Measurements from ENCODE around the gene DENND1B. TPM values are rescaled to one million over a fixed set of nuclear protein-coding genes. Genes with fewer than 3 reads are reported as not detected.

The DENND1B gene
- polyA plus RNA-seq, 1 donor (not counting 4 experiments of a cell fraction or from before 2014, with no cell fraction given): 7.6 TPM

GRCh38 chr1:197677313-197677712 lies 98.0 kb downstream of the DENND1B start:
- Histone ChIP-seq H3K4me3 (ENCODE audit: control insufficient read depth in 2 of 3, extremely low read depth in 1 of 3, insufficient read depth in 2 of 3, low read depth in 1 of 3, low read length in 3 of 3) (no peak overlapping the region), H2AFZ (ENCODE audit: control insufficient read depth, low read length) (no peak overlapping the region), H3K27me3 (ENCODE audit: control insufficient read depth, extremely low read depth, insufficient read depth, low read length) (no peaks in the 10 kb centered on the region), H4K20me1 (ENCODE audit: control insufficient read depth, extremely low read depth, insufficient read depth, low read length) (no peaks in the 10 kb centered on the region), H3K79me2 (ENCODE audit: control insufficient read depth, insufficient read depth, low read length) (no peaks in the 10 kb centered on the region), H3K9ac (ENCODE audit: control insufficient read depth, extremely low read depth, insufficient read depth, low read length) (no peak overlapping the region), H3K9me1 (ENCODE audit: control insufficient read depth, extremely low read depth, insufficient read depth, low read length) (no peaks in the 10 kb centered on the region), H3K27ac (ENCODE audit: control insufficient read depth, insufficient read depth, low read length) (no peak overlapping the region), H3K4me1 (ENCODE audit: control insufficient read depth, extremely low read depth, insufficient read depth, low read length) (peaks cover 3% of the 10 kb centered on the region), H3K36me3 (ENCODE audit: control insufficient read depth in 2 of 2, extremely low read depth in 1 of 2, insufficient read depth in 2 of 2, low read length in 2 of 2) (no peaks in the 10 kb centered on the region), H3K9me3 (ENCODE audit: control insufficient read depth, low read depth, low read length) (no peaks in the 10 kb centered on the region), H3K4me2 (ENCODE audit: control insufficient read depth, extremely low read depth, insufficient read depth, low read depth, low read length) (no peak overlapping the region)
- no peak for DNase-seq (ENCODE audit: low read depth, low spot score)
- dilution Hi-C loops (cut with MboI; ENCODE audit: extremely low pct_ligation_motif_present, low sequenced_read_pairs): no loop called here
- FAIRE-seq: no peak
- TF ChIP-seq, protein P1, sequence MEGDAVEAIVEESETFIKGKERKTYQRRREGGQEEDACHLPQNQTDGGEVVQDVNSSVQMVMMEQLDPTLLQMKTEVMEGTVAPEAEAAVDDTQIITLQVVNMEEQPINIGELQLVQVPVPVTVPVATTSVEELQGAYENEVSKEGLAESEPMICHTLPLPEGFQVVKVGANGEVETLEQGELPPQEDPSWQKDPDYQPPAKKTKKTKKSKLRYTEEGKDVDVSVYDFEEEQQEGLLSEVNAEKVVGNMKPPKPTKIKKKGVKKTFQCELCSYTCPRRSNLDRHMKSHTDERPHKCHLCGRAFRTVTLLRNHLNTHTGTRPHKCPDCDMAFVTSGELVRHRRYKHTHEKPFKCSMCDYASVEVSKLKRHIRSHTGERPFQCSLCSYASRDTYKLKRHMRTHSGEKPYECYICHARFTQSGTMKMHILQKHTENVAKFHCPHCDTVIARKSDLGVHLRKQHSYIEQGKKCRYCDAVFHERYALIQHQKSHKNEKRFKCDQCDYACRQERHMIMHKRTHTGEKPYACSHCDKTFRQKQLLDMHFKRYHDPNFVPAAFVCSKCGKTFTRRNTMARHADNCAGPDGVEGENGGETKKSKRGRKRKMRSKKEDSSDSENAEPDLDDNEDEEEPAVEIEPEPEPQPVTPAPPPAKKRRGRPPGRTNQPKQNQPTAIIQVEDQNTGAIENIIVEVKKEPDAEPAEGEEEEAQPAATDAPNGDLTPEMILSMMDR (optimal IDR thresholded peaks at IDR 0.05 in 1 of 3, IDR thresholded peaks at IDR 0.05 in 1 of 3, conservative IDR thresholded peaks at IDR 0.05 in 1 of 3; ENCODE audit: extremely low read depth in 1 of 3, insufficient read depth in 2 of 3, low read length in 3 of 3): no peak

GRCh38 chr1:197675583-197676208 lies 99.6 kb downstream of the DENND1B start:
- H2AFZ ChIP-seq (ENCODE audit: control insufficient read depth, low read length): no peak overlapping the region
- H3K4me3 ChIP-seq (ENCODE audit: control insufficient read depth in 2 of 3, extremely low read depth in 1 of 3, insufficient read depth in 2 of 3, low read depth in 1 of 3, low read length in 3 of 3): peak overlapping the region in 2 of 3 experiments; percentile 3 to 28
- peak overlapping the region; percentile 71 for H3K4me2 ChIP-seq (ENCODE audit: control insufficient read depth, extremely low read depth, insufficient read depth, low read depth, low read length)
- no peaks in the 10 kb centered on the region for H3K9me3 ChIP-seq (ENCODE audit: control insufficient read depth, low read depth, low read length)
- H3K79me2 ChIP-seq (ENCODE audit: control insufficient read depth, insufficient read depth, low read length): no peaks in the 10 kb centered on the region
- H3K9me1 ChIP-seq (ENCODE audit: control insufficient read depth, extremely low read depth, insufficient read depth, low read length): no peaks in the 10 kb centered on the region
- H3K27ac ChIP-seq (ENCODE audit: control insufficient read depth, insufficient read depth, low read length): no peak overlapping the region
- no peaks in the 10 kb centered on the region for H3K36me3 ChIP-seq (ENCODE audit: control insufficient read depth in 2 of 2, extremely low read depth in 1 of 2, insufficient read depth in 2 of 2, low read length in 2 of 2)
- dilution Hi-C loops (cut with MboI; ENCODE audit: extremely low pct_ligation_motif_present, low sequenced_read_pairs): no loop called here
- no peak for TF ChIP-seq EZH2 (IDR thresholded peaks at IDR 0.05; ENCODE audit: low read length)
- TF ChIP-seq, protein P1 (optimal IDR thresholded peaks at IDR 0.05 in 1 of 3, IDR thresholded peaks at IDR 0.05 in 1 of 3, conservative IDR thresholded peaks at IDR 0.05 in 1 of 3; ENCODE audit: extremely low read depth in 1 of 3, insufficient read depth in 2 of 3, low read length in 3 of 3): no peak
- no peak overlapping the region for H3K9ac ChIP-seq (ENCODE audit: control insufficient read depth, extremely low read depth, insufficient read depth, low read length)
- H4K20me1 ChIP-seq (ENCODE audit: control insufficient read depth, extremely low read depth, insufficient read depth, low read length): no peaks in the 10 kb centered on the region
- H3K27me3 ChIP-seq (ENCODE audit: control insufficient read depth, extremely low read depth, insufficient read depth, low read length): no peaks in the 10 kb centered on the region
- FAIRE-seq (no peak), DNase-seq (ENCODE audit: low read depth, low spot score) (no peak)
- H3K4me1 ChIP-seq (ENCODE audit: control insufficient read depth, extremely low read depth, insufficient read depth, low read length): peaks cover 3% of the 10 kb centered on the region
